HTR-8/SVneo (cell line): ENCODE results near the gene GOSR2.
"Not testable (repeated sequence)": the region's sequence is repeated elsewhere in the genome, so short reads cannot be mapped to it uniquely, and the experiment has no call there.

Experiments
- DNase-seq: peaks from one replicate; pipeline ENCODE4 v3.0.0; 2011; ENCODE audit warnings: low spot score, mixed read lengths; ENCODE audit not compliant: insufficient read length
- FAIRE-seq: peaks from 2 replicates; lab custom pipeline; 2011; peaks lifted over from hg19 to GRCh38; lab: Jason Lieb, UNC

The GOSR2 gene

GRCh38 chr17:46952115-46952514, 29.2 kb downstream of the GOSR2 start:
- peak; percentile 72 for FAIRE-seq
- no peak for DNase-seq

GRCh38 chr17:46953191-46953590, 30.2 kb downstream of the GOSR2 start:
- FAIRE-seq, result not testable (repeated sequence)

GRCh38 chr17:46958041-46958591, 35.2 kb downstream of the GOSR2 start:
- no peak for DNase-seq
- no peak for FAIRE-seq

More at GRCh38 chr17:46953191-46953590, 30.2 kb downstream of the GOSR2 start:
- not testable (repeated sequence) for DNase-seq

- DNase-seq, result no peak
- no peak for FAIRE-seq
Measured at GRCh38 chr17:46960152-46960551, 37.2 kb downstream of the GOSR2 start.

GRCh38 chr17:46962374-46962790, 39.4 kb downstream of the GOSR2 start:
- DNase-seq (no peak), FAIRE-seq (peak; percentile 38)

- no peak for FAIRE-seq
- no peak for DNase-seq
Measured at GRCh38 chr17:46963571-46963970, 40.6 kb downstream of the GOSR2 start.

- DNase-seq, result no peak
- FAIRE-seq, result no peak
Measured at GRCh38 chr17:46964315-46965265, 41.6 kb downstream of the GOSR2 start.

GRCh38 chr17:46968224-46968834, 45.4 kb downstream of the GOSR2 start:
- peak; percentile 31 for FAIRE-seq
- DNase-seq, result no peak

- no peak for FAIRE-seq
Measured at GRCh38 chr17:46968896-46969295, 45.9 kb downstream of the GOSR2 start.

GRCh38 chr17:46971647-46972300, 48.8 kb downstream of the GOSR2 start:
- DNase-seq, result no peak
- FAIRE-seq, result no peak

More at GRCh38 chr17:46968896-46969295, 45.9 kb downstream of the GOSR2 start:
- DNase-seq, result no peak

- no peak for DNase-seq
- no peak for FAIRE-seq
Measured at GRCh38 chr17:46972346-46972745, 49.4 kb downstream of the GOSR2 start.

GRCh38 chr17:46974086-46974485, 51.1 kb downstream of the GOSR2 start:
- FAIRE-seq (no peak), DNase-seq (no peak)

- peak; percentile 74 for FAIRE-seq
- DNase-seq, result no peak
Measured at GRCh38 chr17:46975287-46975686, 52.3 kb downstream of the GOSR2 start.

- peak; percentile 38 for DNase-seq
- peak; percentile 77 for FAIRE-seq
Measured at GRCh38 chr17:46976626-46977270, 53.8 kb downstream of the GOSR2 start.

GRCh38 chr17:46977348-46977747, 54.4 kb downstream of the GOSR2 start:
- no peak for FAIRE-seq

GRCh38 chr17:46977750-46978488, 55.0 kb downstream of the GOSR2 start:
- no peak for DNase-seq
- no peak for FAIRE-seq

More at GRCh38 chr17:46977348-46977747, 54.4 kb downstream of the GOSR2 start:
- DNase-seq, result peak; percentile 62

GRCh38 chr17:46978489-46979146, 55.7 kb downstream of the GOSR2 start:
- DNase-seq (no peak), FAIRE-seq (peak; percentile 89)

GRCh38 chr17:46979147-46979863, 56.3 kb downstream of the GOSR2 start, which contains the start of gene RPRML:
Gene RPRML, minus strand, starts transcription at chr17:46979253. Its CDS starts 246 bp downstream, at chr17:46979007.
- FAIRE-seq (no peak), DNase-seq (peak; percentile 70)
